Measurements from ENCODE around the gene GLS2.

Gene GLS2

DNA sequence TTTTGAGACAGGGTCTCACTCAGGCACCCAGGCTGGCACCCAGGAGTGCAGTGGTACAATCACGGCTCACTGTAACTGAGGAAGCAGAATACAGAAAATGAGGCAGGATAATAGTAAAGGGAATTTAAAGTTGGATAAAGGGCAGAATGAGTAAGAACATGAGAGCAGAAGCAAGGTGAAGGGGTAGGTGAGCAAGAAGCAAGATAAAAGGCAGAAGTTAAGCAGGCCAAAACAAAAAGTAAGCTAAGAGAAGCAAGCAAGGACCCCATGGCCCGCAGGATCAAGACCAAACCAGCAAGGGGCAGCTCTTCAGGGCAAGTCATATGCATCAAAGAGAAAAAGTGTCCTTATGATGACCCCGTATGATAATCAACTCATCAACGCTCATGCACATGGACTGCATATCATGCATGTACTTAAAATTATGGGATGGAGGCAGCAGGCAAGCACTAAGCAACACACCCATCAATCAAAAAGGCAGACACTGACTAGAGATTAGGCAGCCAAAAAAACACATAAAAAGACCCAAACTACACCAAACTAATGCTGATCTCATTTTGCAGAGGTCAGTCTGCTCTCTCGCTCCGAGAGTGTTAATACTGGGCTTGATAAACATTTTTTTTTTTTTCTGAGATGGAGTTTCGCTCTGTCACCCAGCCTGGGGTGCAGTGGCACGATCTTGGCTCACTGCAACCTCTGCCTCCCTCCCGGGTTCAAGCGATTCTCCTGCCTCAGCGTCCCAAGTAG, 50.4 kb downstream of the GLS2 start:
- no peak for DNase-seq

DNA sequence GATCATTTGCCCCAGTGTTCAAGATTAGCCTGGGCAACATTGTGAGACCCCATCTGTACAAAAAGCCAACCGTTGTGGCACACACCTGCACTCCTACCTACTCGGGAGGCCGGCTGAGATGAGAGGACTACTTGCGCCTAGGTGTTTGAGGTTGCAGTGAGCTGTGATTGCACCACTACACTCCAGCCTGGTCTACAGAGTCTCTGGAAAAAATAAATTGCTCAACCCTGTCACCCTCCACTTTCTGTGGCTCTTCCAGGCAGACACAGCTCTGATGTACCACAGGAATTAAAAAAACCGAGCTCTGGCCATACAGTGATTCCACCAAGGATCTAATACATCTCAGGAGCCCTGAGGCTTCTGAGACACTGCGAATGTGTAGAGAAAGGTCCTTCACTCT, 53.1 kb downstream of the GLS2 start:
- no peak for DNase-seq

DNA sequence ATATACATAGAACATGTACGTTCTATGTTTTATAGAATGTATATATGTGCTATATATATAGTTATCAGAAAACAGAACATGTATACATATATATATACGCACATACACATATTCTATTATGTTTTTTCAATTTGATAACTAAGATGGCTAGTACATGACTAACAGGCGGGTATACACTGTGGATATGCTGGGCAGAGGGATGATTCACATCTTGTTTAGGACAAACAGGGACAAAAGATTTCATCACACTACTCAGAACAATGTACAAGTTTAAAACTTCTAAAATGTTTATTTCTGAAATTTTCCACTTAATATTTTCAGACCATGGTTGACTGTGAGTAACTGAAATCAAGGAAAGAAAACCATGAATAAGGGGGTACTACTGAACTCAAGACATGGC, 56.1 kb downstream of the GLS2 start:
- DNase-seq: no peak

DNA sequence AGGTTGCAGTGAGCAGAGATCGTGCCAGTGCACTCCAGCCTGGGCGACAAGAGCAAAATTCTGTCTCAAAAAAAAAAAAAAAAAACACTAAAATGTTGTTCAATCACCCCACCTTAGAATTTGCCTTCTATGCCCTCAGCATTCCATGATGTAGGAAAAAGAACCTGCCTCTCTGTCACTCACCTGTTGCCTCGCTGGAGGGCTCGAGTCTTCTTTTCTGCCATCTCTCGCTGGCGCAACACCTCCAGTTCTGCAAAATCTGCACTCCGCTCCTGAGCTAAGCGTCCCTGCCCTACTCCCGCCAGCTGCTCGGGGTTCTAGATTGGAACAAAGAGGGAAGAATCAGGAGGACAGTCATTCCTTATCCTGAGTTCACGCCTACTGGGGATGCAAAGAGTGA, 56.7 kb downstream of the GLS2 start:
- no peak for DNase-seq

GRCh38 chr12:56425940-56426438, 62.0 kb downstream of the GLS2 start:
- no peak for DNase-seq

DNA sequence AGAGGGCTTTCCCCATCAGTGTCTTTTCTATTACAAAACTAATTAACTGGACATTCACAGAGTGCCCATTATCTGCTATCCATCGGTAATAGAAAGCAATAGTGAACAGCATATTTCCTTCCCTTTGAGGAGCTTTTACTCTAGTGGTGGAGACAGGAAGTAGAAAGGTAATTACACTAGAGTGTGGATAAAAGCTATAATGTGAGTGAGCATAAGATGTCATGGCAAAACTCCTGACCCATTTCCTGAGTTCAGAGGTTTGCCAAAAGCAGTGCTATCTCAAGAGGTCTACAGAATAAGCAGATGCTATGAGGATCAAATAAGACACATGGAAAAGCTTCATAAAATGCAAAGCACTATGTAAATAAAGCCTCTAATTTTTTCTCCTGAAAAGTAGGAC, 62.8 kb downstream of the GLS2 start:
- no peak for DNase-seq

Measured in fibroblast of upper back skin (primary cell).